Thoracic aorta (tissue), 2 donors: Measurements from ENCODE around the gene LDB3. TPM values are rescaled to one million over a fixed set of nuclear protein-coding genes. Genes with fewer than 3 reads are reported as not detected.

Source experiments
- ATAC-seq: fragments of 150-250 bp; one replicate; pipeline ENCODE4 v1.8.0; 2017; ENCODE audit warnings: low read depth; ENCODE audit not compliant: insufficient number of reproducible peaks, low FRiP score
- DNase-seq: peaks from one replicate; pipeline ENCODE4 v3.0.0-alpha.2; 2020; ENCODE audit warnings: low spot score
- H3K27ac ChIP-seq, 2 donors: fragments of 200-600 bp; sonication (generic); 1 replicate in 1 of 2; 2 replicates in 1 of 2; pipeline ENCODE4 v1.5.1; 2016; ENCODE audit warnings: mild to moderate bottlenecking in 2 of 2, moderate library complexity in 2 of 2
- H3K27me3 ChIP-seq: fragments of 200-600 bp; sonication (generic); replicated peaks from 2 replicates; pipeline ENCODE4 v1.6.0; 2016; ENCODE audit warnings: mild to moderate bottlenecking; ENCODE audit not compliant: insufficient read depth
- H3K36me3 ChIP-seq: fragments of 200-600 bp; sonication (generic); one replicate; pipeline ENCODE4 v1.5.1; 2016
- H3K4me1 ChIP-seq, 2 donors: fragments of 200-600 bp; sonication (generic); 1 replicate in 1 of 2; 2 replicates in 1 of 2; pipeline versions ENCODE4 v1.5.1 to v1.6.0; 2016; ENCODE audit warnings: low read depth in 2 of 2, mild to moderate bottlenecking in 1 of 2; ENCODE audit not compliant: control insufficient read depth in 1 of 2
- H3K4me3 ChIP-seq: fragments of 200-600 bp; sonication (generic); 2 replicates; pipeline ENCODE4 v1.5.1; 2016; ENCODE audit warnings: mild to moderate bottlenecking
- H3K9me3 ChIP-seq: fragments of 200-600 bp; sonication (generic); 2 replicates; pipeline ENCODE4 v1.5.1; 2016
- CTCF ChIP-seq: fragments of 200-600 bp; sonication (generic); IDR thresholded peaks from one replicate; pipeline ENCODE4 v1.5.1; 2019; ENCODE audit warnings: antibody characterized with exemption
- total RNA-seq, 2 donors: library from RNA; depleted of rRNA; stranded (reverse); fragments of >200 nt; gene quantifications; one replicate each; pipeline versions ENCODE4 v1.1.0 to v1.2.3, GENCODE V29; 2016

The LDB3 gene
- total RNA-seq, 2 donors from 2014 or later = 59.5 to 63.8 TPM

- no peak for TF ChIP-seq CTCF
- H3K27me3 ChIP-seq = no peaks in the 10 kb centered on the region
- no peaks in the 10 kb centered on the region for H3K36me3 ChIP-seq
- no peak for ATAC-seq
- peak overlapping the region in 1 of 2 donors; percentile 15 for H3K27ac ChIP-seq
- no peak for DNase-seq
- no peak overlapping the region for H3K4me3 ChIP-seq
- peaks cover 15 to 30% of the 10 kb centered on the region in 2 donors for H3K4me1 ChIP-seq
- H3K9me3 ChIP-seq = no peaks in the 10 kb centered on the region
These were observed 79.7 kb downstream of the LDB3 start for GRCh38 chr10:86747796-86748581.

GRCh38 chr10:86749854-86750253 is 81.5 kb downstream of the LDB3 start:
- H3K27ac ChIP-seq = no peak overlapping the region
- peaks cover 5 to 34% of the 10 kb centered on the region in 2 donors for H3K4me1 ChIP-seq
- DNase-seq (no peak), ATAC-seq (no peak)
- H3K4me3 ChIP-seq = no peak overlapping the region
- H3K27me3 ChIP-seq = no peaks in the 10 kb centered on the region
- H3K9me3 ChIP-seq = no peaks in the 10 kb centered on the region
- no peaks in the 10 kb centered on the region for H3K36me3 ChIP-seq
- TF ChIP-seq CTCF = no peak

- Histone ChIP-seq H3K9me3 (no peaks in the 10 kb centered on the region), H3K27ac (no peak overlapping the region), H3K4me1 (peaks cover 9 to 40% of the 10 kb centered on the region in 2 donors), H3K4me3 (no peak overlapping the region), H3K36me3 (no peaks in the 10 kb centered on the region), H3K27me3 (no peaks in the 10 kb centered on the region)
- ATAC-seq = no peak
- DNase-seq = no peak
- no peak for TF ChIP-seq CTCF
These were observed 83.2 kb downstream of the LDB3 start for GRCh38 chr10:86751477-86751876.

- Histone ChIP-seq H3K9me3 (no peaks in the 10 kb centered on the region), H3K36me3 (no peaks in the 10 kb centered on the region), H3K4me1 (peaks cover 9 to 40% of the 10 kb centered on the region in 2 donors), H3K27me3 (no peaks in the 10 kb centered on the region), H3K4me3 (no peak overlapping the region), H3K27ac (peak overlapping the region in 1 of 2 donors; percentile 99)
- TF ChIP-seq CTCF = no peak
- DNase-seq (no peak), ATAC-seq (no peak)
These were observed 84.0 kb downstream of the LDB3 start for GRCh38 chr10:86752311-86752710.

- Histone ChIP-seq H3K4me3 (no peak overlapping the region), H3K36me3 (no peaks in the 10 kb centered on the region), H3K4me1 (peaks cover 6 to 36% of the 10 kb centered on the region in 2 donors), H3K9me3 (no peaks in the 10 kb centered on the region), H3K27ac (peak overlapping the region; percentile 45 to 99), H3K27me3 (no peaks in the 10 kb centered on the region)
- no peak for TF ChIP-seq CTCF
- DNase-seq = no peak
- no peak for ATAC-seq
These were observed 84.7 kb downstream of the LDB3 start for GRCh38 chr10:86753051-86753450.
